ENCODE measurements around the gene ARMCX1.

DNA sequence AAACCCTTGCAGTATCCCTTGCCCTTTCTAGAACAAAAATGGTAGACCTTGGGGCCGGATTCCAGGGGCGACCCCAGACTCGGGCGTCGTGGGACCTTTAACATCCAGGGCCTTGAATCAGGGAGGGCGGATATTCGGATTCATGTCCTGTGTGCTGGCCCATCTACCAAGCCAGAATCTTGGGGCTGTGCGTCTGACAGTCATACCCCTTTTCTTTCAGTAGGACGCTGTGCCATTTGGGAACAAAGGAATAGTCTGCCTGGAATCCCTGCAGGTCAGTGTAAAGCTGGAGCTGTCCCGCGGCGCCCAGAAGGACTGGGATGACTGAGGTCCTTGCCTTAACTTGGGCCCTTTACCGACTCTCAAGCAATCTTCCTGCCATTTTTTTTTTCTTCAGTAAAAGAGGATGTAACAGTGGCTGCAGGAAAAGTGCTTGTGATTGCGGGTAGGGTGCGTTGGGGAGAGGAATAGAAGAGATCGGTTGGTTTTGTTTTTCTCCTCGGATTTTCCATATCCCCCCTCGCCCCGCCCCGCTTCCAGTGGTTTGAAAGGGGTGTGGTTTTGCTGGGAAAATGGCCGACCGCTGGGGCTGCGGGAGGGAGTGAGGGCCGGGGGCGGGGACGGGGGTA is 518 bp downstream of the ARMCX1 start:
- TF ChIP-seq, protein P1, sequence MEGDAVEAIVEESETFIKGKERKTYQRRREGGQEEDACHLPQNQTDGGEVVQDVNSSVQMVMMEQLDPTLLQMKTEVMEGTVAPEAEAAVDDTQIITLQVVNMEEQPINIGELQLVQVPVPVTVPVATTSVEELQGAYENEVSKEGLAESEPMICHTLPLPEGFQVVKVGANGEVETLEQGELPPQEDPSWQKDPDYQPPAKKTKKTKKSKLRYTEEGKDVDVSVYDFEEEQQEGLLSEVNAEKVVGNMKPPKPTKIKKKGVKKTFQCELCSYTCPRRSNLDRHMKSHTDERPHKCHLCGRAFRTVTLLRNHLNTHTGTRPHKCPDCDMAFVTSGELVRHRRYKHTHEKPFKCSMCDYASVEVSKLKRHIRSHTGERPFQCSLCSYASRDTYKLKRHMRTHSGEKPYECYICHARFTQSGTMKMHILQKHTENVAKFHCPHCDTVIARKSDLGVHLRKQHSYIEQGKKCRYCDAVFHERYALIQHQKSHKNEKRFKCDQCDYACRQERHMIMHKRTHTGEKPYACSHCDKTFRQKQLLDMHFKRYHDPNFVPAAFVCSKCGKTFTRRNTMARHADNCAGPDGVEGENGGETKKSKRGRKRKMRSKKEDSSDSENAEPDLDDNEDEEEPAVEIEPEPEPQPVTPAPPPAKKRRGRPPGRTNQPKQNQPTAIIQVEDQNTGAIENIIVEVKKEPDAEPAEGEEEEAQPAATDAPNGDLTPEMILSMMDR (IDR thresholded peaks at IDR 0.05) = no peak
- TF ChIP-seq POLR2A (IDR thresholded peaks at IDR 0.05) (no peak), EP300 (IDR thresholded peaks at IDR 0.05) (no peak), POLR2AphosphoS5 (IDR thresholded peaks at IDR 0.05) (no peak)

Measured in upper lobe of left lung (tissue), 4 donors.